GM12878 (cell line): ENCODE measurements around the gene ZDHHC11.

Experiments
- ATF7 ChIP-seq: fragments of 450-650 bp; IDR thresholded peaks from 2 replicates; pipeline ENCODE4 v1.6.1; 2016; ENCODE audit warnings: low read depth, mild to moderate bottlenecking
- CHD4 ChIP-seq: fragments of 200-600 bp; sonication (generic); IDR thresholded peaks from 2 replicates; pipeline ENCODE4 v1.6.1; 2016; ENCODE audit warnings: mild to moderate bottlenecking
- EP300 ChIP-seq, 2 experiments: fragments of 150-350 bp in 1 of 2; IDR thresholded peaks; 2 replicates each; pipeline ENCODE4 v1.6.1; 2011 to 2012; ENCODE audit warnings: low read depth in 2 of 2, low read length in 2 of 2, borderline replicate concordance in 1 of 2, improper control_type of control experiment in 1 of 2, inconsistent platforms in 1 of 2; ENCODE audit not compliant: control insufficient read depth in 1 of 2
- GABPA ChIP-seq: IDR thresholded peaks from 2 replicates; pipeline ENCODE4 v1.6.1; 2014; ENCODE audit warnings: antibody characterized with exemption, low read depth, mild to moderate bottlenecking, inconsistent platforms
- HDAC6 ChIP-seq: fragments of 200-600 bp; sonication (generic); IDR thresholded peaks from one replicate; pipeline ENCODE4 v1.8.0; 2017; ENCODE audit warnings: antibody characterized with exemption; ENCODE audit not compliant: unreplicated experiment
- SMARCA5 ChIP-seq: fragments of 450-650 bp; IDR thresholded peaks from 2 replicates; pipeline ENCODE4 v1.6.1; 2017; ENCODE audit warnings: mild to moderate bottlenecking
- ZZZ3 ChIP-seq: IDR thresholded peaks from 2 replicates; pipeline ENCODE4 v1.6.1; 2011; ENCODE audit warnings: low read depth; ENCODE audit not compliant: control insufficient read depth, insufficient read length
- TF ChIP-seq, protein P1 (sequence below): IDR thresholded peaks from 2 replicates; pipeline ENCODE4 v1.6.1; 2012; ENCODE audit warnings: low read depth, low read length, improper control_type of control experiment
- TF ChIP-seq, protein P2 (sequence below), 3 experiments: IDR thresholded peaks in 2 of 3; conservative IDR thresholded peaks in 1 of 3; 2 replicates each; pipeline ENCODE4 v1.5.1; 2011; ENCODE audit warnings: low read depth in 3 of 3, low read length in 3 of 3, mild to moderate bottlenecking in 3 of 3, control low read depth in 2 of 3, moderate library complexity in 2 of 3, inconsistent platforms in 1 of 3, mixed read lengths in 1 of 3; ENCODE audit not compliant: control insufficient read depth in 2 of 3, insufficient read depth in 1 of 3; ENCODE audit errors: extremely low read depth in 1 of 3
- TF ChIP-seq, protein P3 (sequence below): IDR thresholded peaks from 2 replicates; pipeline ENCODE4 v1.6.1; 2012; ENCODE audit warnings: low read length, inconsistent platforms
- TF ChIP-seq, protein P4 (sequence below): fragments of 450-650 bp; IDR thresholded peaks from 2 replicates; pipeline ENCODE4 v1.6.1; 2018; ENCODE audit warnings: borderline replicate concordance, mild to moderate bottlenecking; ENCODE audit not compliant: partially characterized antibody
- TF ChIP-seq, protein P5 (sequence below): fragments of 450-650 bp; IDR thresholded peaks from 2 replicates; pipeline ENCODE4 v1.6.1; 2017; ENCODE audit warnings: low read depth, mild to moderate bottlenecking, moderate library complexity

DNA sequence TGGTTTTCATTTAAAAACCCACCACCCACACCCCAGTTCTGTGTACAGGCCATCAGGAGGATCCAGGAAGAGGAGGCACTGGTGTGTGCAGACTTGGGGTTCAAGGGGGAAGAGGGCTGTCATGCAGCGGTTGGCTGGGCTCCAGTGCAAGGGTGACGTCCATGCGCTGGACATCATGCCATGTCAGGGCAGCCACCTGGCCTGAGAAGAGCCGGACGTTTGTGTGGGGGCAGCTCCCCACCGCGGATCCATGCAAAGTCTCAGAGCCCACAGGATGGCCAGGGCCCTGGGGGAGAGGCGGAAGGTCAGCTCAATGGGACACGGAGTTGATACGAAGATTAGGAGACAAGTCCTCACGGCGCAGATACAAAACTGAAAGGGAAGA, 30.8 kb upstream of the ZDHHC11 start:
- TF ChIP-seq EP300 (IDR thresholded peaks at IDR 0.05; ENCODE audit: borderline replicate concordance in 1 of 2, control insufficient read depth in 1 of 2, low read depth in 2 of 2, low read length in 2 of 2) (no peak), GABPA (no peak), CHD4 (no peak), ATF7 (no peak), SMARCA5 (no peak), ZZZ3 (no peak), HDAC6 (no peak)
- TF ChIP-seq, protein P1, sequence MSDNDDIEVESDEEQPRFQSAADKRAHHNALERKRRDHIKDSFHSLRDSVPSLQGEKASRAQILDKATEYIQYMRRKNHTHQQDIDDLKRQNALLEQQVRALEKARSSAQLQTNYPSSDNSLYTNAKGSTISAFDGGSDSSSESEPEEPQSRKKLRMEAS, result no peak
- TF ChIP-seq, protein P2, sequence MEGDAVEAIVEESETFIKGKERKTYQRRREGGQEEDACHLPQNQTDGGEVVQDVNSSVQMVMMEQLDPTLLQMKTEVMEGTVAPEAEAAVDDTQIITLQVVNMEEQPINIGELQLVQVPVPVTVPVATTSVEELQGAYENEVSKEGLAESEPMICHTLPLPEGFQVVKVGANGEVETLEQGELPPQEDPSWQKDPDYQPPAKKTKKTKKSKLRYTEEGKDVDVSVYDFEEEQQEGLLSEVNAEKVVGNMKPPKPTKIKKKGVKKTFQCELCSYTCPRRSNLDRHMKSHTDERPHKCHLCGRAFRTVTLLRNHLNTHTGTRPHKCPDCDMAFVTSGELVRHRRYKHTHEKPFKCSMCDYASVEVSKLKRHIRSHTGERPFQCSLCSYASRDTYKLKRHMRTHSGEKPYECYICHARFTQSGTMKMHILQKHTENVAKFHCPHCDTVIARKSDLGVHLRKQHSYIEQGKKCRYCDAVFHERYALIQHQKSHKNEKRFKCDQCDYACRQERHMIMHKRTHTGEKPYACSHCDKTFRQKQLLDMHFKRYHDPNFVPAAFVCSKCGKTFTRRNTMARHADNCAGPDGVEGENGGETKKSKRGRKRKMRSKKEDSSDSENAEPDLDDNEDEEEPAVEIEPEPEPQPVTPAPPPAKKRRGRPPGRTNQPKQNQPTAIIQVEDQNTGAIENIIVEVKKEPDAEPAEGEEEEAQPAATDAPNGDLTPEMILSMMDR (IDR thresholded peaks at IDR 0.05 in 2 of 3, conservative IDR thresholded peaks at IDR 0.05 in 1 of 3; ENCODE audit: control insufficient read depth in 2 of 3, extremely low read depth in 1 of 3, insufficient read depth in 1 of 3, low read depth in 3 of 3, low read length in 3 of 3), result no peak
- TF ChIP-seq, protein P3, sequence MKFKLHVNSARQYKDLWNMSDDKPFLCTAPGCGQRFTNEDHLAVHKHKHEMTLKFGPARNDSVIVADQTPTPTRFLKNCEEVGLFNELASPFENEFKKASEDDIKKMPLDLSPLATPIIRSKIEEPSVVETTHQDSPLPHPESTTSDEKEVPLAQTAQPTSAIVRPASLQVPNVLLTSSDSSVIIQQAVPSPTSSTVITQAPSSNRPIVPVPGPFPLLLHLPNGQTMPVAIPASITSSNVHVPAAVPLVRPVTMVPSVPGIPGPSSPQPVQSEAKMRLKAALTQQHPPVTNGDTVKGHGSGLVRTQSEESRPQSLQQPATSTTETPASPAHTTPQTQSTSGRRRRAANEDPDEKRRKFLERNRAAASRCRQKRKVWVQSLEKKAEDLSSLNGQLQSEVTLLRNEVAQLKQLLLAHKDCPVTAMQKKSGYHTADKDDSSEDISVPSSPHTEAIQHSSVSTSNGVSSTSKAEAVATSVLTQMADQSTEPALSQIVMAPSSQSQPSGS, result no peak
- TF ChIP-seq, protein P4, sequence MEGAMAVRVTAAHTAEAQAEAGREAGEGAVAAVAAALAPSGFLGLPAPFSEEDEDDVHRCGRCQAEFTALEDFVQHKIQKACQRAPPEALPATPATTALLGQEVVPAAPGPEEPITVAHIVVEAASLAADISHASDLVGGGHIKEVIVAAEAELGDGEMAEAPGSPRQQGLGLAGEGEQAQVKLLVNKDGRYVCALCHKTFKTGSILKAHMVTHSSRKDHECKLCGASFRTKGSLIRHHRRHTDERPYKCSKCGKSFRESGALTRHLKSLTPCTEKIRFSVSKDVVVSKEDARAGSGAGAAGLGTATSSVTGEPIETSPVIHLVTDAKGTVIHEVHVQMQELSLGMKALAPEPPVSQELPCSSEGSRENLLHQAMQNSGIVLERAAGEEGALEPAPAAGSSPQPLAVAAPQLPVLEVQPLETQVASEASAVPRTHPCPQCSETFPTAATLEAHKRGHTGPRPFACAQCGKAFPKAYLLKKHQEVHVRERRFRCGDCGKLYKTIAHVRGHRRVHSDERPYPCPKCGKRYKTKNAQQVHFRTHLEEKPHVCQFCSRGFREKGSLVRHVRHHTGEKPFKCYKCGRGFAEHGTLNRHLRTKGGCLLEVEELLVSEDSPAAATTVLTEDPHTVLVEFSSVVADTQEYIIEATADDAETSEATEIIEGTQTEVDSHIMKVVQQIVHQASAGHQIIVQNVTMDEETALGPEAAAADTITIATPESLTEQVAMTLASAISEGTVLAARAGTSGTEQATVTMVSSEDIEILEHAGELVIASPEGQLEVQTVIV, result no peak
- TF ChIP-seq, protein P5, sequence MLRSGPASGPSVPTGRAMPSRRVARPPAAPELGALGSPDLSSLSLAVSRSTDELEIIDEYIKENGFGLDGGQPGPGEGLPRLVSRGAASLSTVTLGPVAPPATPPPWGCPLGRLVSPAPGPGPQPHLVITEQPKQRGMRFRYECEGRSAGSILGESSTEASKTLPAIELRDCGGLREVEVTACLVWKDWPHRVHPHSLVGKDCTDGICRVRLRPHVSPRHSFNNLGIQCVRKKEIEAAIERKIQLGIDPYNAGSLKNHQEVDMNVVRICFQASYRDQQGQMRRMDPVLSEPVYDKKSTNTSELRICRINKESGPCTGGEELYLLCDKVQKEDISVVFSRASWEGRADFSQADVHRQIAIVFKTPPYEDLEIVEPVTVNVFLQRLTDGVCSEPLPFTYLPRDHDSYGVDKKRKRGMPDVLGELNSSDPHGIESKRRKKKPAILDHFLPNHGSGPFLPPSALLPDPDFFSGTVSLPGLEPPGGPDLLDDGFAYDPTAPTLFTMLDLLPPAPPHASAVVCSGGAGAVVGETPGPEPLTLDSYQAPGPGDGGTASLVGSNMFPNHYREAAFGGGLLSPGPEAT, result no peak
